HG02678 (cell line): ENCODE data around the gene CYP20A1.
"Not testable (repeated sequence)": the region's sequence is repeated elsewhere in the genome, so short reads cannot be mapped to it uniquely, and the experiment has no call there.

Source experiments
- ATAC-seq: cut with Tn5 transposase; IDR thresholded peaks from one replicate; pipeline ENCODE4 v1.9.1; 2021; ENCODE audit warnings: mild to moderate bottlenecking, moderate library complexity; ENCODE audit not compliant: unreplicated experiment

Gene CYP20A1

DNA sequence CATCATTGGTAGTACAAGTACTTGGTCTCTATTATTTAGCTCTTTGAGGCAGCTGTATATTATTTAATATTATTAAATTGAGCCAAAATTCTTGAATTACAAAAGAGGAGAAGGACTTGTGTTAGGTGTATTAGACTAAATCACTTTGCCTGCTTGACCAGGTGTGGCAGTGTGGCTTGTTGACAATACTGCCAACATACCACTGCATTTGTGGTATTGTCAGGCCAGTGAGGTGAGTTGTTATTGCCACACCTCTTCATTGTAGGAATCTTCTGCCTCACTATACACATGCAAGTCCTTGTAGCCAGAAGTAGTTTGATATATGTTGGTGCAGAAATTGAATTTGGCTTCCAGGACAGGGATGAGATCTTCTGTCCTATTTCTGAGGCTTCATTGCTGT is 40.5 kb downstream of the CYP20A1 start:
- ATAC-seq, result no peak

DNA sequence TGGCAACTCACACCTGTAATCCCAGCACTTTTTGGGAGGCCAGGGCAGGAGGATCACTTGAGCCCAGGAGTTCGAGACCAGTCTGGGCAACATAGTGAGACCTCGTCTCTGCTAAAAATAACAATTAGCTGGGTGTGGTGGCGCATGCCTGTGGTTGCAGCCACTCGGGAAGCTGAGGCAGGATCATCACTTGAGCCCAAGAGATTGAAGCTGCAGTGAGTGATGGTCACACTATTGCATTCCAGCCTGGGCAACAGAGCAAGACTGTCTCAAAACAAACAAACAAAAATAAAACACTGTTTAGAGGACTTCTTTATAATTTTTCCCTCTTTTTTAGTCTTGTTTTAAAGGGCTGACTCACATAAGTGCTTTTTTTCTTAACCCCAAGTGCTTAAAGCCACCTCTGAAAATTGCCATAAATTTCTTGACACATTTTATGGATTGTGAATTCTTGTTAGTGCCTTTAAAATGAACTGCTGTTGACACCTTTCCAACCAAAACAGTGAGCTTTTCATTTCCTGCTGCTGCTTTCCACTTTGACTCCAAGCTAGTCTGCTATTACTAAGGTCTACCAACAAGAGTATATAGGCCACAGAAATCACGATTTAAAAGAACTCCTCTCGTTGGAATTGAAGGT is 41.7 kb downstream of the CYP20A1 start:
- no peak for ATAC-seq

DNA sequence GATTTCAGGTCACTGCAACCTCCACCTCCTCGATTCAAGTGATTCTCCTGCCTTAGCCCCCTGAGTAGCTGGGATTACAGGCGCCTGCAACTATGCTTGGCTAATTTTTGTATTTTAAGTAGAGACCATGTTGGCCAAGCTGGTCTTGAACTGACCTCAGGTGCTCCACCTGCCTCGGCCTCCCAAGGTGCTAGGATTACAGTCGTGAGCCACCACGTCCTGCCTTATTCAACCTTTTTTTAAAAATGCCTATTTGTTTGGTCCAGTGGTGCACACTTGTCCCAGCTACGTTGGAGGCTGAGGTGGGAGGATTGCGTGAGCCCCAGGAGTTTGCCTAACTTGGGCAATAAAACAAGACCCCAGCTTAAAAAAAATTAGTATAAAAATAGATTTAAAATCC is 43.3 kb downstream of the CYP20A1 start:
- ATAC-seq, result no peak

DNA sequence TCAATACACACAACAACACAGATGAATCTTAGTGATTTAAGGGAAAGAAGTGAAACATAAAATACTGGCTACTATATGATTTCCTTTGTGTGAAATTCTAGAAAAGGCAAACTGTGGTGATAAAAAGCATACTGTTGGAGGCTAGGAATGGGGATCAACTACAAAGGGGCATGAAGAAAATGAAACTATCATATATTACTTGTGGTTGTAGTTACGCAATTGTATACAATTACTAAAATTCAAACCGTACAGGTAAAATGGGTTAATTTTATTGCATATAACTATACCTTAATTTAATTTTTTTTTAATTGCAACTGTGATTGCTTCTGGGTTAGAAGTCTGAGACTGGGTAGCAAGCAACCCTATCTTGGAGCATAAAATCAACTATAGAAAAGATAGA is 47.7 kb downstream of the CYP20A1 start:
- no peak for ATAC-seq

DNA sequence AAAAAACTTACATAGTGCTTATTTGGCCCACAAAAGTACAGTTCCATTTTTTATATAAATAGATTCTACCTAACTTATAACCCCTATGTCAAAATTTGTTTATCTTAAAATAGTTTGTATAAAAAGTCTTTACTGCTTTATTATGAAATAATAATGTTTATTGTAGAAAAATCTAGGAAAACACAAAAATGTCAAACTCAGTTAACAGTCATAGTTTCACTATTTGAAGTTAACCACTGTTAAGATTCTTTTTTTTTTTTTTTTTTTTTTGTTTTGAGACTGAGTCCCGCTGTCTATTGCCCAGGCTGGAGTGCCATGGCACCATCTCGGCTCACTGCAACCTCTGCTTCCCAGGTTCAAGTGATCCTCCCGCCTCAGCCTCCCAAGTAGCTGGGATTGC is 62.8 kb downstream of the CYP20A1 start:
- no peak for ATAC-seq

DNA sequence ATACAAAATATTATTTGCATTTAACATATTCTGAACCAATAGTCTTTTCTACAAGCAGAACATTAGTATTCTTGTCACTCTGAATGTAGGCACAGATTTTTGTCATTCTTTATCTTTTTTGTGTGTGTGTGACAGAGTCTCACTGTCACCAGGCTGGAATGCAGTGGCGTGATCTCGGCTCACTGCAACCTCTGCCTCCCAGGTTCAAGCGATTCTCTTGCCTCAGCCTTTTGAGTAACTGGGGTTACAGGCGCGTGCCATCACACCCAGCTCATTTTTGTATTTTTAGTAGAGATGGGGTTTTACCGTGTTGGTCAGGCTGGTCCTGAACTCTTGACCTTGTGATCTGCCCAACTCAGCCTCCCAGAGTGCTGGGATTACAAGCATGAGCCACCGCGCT is 63.8 kb downstream of the CYP20A1 start:
- not testable (repeated sequence) for ATAC-seq

DNA sequence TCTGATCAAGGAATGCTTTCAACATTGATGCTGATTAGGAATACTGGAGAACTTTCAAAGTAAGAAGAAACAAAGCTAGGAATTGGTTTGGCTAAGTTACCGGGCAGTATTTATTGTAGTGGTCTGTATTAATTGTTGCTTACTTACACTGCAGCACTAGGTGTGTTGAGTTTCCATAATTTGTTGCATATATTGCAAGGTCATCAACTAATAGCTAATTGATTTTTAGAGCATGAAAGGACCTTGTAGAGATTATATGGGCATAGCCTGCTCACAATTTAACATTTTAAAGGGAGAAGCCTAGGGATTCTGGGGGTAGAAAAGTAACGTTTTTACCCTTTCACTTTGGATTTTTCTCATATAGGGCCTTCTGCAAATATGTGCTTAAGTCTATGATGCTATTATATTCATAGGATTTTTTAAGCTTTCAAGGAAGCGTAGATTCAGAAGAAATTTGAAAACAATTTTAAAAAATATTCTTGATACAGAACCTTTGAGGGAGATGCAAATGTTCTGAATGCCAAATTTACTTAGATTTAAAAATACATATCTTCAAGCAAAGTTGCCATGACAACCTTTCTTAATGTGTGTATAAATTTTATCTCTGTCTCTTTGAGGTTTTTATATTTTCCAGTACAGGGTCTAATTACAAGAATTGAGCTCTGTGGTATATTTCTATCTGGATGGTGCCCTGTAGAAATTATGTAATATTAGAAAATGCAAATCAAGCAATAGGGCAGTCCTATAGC is 72.0 kb downstream of the CYP20A1 start:
- ATAC-seq, result no peak

DNA sequence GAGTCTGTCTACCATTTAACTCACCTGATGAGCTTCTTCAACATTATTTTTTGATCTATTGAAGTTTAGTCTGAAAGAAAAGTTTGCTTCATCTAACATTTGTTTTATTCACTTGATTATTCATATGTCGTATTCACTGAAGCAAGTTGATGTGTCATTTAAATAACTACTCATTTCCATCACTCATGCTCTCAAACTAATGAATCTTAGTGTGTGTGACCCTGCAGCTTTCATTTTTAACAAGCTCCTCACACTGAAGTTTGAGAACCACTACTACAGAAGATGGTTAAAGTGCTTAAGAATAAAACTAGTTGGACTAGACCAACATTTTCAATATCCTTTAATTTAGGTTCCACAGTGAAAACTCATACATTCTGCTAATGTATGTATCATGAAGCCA is 87.5 kb downstream of the CYP20A1 start:
- ATAC-seq, result no peak

DNA sequence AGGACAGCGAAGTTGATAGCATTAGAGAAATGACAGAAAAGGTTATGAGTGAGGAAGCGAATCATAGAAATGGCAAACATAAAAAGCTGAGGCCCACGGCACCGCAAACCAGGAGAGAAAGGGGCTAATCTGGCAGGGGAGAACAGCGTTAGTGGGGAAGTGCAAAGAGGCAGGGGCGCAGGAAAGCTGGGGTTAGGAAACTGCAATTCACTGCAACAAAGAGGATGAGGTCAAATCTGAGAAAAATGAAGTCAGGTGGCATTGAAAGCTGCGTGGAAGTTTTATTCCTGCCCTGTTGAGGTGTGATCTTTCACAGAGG is 88.7 kb downstream of the CYP20A1 start:
- ATAC-seq, result peak; percentile 10

DNA sequence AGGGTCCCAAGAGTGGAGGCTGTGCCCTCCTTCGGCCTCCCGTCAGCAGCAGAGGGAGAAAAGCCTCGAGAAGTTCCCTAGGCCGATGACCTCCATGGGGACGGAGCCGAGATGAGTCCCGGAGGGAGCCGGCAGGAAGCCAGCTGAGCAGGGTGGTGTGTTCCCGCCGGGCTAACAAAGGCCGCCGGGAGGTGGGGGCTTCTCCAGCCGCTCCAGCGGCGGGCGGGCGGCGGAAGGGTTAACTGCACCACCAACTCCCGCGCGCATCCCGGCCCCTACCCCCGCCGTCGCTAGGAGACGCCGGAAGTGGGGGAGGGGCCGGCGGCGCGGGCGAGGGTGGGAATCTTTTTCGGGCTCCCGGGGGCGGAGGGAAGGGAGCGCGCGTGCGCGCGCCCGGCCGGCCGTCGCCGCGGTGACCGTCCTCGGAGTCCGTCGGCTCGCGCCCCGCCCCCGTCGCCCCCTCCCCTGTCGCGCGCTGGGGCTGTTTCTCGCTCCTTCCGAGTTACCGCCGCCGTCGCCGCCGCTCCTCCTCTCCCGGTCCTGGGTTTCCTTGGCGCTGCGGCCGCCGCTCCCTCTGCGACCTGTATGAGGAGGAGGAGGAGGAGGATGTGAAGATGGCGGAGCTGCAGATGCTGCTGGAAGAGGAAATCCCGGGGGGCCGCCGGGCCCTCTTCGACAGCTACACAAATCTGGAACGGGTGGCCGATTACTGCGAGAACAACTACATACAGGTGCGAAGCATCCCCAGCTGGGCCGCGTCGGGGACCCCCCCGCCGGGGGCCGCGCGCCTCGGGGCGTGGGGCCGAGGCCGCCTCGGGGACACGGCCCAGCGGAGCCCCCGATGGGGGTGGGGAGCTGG is 89.3 kb downstream of the CYP20A1 start, which contains the start of gene ABI2:
Gene ABI2, plus strand, starts transcription at position 494 of the 859 bp plus-strand sequence. Its CDS starts 121 bp downstream, at position 615.
- peak; percentile 73 for ATAC-seq

DNA sequence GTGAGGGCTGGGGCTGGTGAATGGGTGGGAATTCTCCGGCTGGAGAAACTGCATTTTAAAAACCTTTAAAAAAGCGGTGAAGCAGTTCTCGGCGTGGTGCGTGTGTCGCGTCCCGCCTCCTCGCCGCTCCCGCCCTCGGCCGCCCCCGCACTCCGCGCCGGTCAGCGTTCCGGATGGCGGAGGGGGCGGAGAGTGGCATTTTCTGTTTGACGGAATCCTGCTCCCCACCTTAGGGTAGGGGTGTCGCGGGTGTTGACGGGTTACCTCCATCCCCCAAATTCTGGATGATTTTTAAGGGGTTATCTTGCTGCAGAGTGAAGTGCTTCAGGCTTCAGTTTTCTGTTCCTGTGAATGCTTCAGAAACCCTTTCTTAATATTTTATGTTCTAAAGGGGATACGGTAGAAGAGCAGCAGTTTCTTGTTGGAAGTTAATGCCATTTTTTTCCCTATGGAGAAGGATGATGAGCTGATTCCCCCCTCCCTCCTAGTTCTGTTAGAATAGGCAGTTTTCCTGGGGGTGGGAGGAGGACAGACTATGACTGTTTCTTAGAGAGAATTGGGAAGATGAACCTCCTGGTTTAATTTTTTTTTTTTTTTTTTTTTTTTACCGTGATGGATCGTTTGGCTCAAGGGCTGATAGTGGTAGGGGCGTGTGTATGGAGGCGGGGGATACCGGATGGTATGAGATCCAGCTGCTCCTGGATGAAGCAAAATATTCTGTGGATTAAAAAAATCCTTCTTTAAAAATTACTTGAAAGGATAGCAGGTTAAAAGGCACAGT is 90.1 kb downstream of the CYP20A1 start:
- ATAC-seq, result peak; percentile 56

DNA sequence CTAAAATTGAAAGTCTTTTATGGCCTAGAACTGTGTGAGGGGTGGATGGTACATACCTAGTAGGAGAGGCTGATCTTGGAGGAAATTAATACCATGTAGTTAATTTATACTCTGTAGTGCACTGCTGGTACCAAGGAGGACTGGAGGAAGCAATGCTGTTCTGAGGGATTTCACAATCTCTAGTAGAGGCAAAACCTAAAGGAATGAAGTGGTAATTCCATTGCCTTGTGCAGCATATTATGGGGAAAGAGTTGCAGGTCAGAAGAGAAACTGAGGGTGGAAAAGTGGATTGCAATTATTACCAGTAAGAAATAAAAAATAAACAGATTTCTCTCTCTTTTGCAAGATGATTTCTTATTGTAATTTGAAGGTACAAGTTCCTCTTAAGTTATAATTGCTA is 91.6 kb downstream of the CYP20A1 start:
- ATAC-seq, result no peak

DNA sequence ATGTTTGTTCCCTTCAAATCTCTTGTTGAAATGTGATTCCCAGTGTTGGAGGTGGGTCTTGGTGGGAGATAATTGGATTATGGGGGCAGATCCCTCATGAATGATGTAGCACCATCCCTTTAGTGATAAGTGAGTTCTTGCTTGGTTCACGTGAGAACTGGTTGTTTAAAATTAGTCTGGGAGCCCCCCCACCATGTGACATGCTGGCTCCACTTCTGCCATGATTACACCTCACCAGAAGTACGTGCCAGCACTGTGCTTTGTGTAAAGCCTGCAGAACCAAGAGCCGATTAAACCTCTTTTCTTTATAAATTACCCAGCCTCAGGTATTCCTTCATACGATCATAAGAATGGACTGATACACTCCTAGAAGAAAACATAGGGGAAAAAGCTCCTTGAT is 99.5 kb downstream of the CYP20A1 start:
- no peak for ATAC-seq

DNA sequence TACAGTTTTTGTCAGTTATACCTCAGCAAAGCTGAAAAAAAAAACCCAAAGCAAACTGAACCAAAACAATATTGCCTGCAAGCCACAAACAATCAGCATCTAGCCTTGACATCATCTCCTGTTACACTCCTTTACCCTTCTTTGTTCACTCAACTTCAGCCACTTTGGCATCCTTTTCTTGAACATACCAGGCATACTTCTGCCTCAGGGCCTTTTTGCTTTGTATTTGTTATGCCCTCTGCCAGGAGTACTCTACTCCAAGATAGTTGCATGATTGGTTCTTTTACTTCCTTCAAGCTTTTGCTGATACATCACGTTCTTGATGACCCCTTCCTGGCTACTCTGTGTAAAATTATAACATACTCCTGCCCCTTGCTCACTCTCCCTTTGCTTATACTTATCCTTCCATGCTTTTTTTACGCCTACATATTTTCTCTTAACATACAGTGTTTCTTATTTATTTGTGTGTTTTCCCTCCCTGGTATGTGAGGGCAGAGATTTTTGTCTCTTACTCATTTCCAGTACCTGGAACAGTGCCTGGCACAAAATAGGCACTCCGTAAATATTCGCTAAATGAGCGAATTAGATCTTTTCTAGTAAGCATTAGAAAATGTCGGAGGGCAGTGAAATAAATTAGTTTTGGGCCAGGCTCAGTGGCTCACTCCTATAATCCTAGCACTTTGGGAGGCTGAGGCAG is 102.1 kb downstream of the CYP20A1 start:
- ATAC-seq, result no peak

DNA sequence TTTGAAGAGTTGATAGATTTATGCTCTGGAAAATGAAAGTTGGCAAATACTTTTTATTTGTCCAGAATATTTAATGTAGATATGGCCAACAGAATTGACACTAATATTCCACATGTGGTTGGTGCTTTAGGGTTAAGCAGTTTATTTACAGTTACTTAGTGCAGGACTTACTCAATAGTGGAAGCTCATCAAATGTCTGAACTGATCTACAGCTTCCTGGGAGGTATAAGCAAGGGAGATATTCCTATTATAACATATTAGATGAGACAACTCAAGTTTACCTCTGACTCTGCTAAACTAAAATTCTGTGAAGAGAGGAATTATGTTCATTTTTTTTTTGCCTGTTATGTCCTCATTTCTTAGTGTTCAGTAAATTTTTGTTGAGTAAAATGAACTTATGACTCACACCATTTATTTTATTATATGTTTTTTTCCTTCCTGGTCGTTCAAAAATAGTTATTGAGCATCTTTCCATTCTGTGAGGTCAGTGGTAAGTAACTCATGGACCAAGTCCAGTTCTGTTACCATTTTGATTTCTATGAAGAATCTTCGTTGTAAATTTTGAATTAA is 103.0 kb downstream of the CYP20A1 start:
- ATAC-seq, result no peak

DNA sequence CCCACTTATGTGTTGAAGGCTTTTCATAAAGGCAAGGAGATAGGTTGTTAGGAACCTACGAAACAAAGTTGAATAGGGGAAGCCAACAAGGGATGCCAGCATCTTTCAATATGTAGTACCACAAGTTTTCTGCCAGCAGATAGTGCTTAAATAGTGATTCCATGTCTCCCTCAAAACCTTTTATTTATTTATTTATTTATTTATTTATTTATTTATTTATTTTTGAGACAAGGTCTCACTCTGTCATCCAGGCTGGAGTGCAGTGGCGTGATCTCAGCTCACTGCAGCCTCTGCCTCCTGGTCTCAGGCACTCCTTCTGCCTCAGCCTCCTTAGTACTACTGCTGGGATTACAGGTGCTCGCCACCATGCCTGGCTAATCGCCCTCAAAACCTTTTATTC is 103.6 kb downstream of the CYP20A1 start:
- not testable (repeated sequence) for ATAC-seq

DNA sequence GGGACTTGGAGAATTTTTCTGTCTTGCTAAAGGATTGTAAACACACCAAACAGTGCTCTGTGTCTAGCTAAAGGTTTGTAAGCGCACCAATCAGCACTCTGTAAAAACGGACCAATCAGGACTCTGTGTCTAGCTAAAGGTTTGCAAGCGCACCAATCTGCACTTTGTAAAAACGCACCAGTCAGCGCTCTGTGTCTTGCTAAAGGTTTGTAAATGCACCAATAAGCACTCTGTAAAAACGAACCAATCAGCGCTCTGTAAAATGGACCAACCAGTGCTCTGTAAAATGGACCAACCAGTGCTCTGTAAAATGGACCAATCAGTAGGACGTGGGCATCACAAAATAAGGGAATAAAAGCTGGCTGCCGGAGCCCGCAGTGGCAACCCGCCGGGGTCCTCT is 105.8 kb downstream of the CYP20A1 start:
- no peak for ATAC-seq

DNA sequence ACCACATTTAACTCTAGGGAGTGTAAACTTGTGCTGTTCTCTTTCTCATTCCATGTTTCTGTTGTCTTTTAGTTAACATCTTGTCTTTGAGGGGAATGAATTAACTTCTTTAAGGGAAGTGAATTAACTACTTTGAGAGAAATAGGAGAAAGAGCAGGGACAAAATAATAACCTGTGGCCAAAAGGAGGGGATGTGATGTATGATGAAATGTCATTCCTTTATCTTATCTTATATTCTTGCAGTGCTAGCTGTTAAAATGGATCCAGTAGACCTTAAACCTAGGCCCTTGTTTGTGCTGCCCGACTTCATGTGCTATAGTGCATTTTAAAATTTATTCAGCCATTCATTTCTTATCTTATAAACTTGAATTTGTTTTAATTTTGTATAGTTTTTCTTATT is 107.8 kb downstream of the CYP20A1 start:
- no peak for ATAC-seq

DNA sequence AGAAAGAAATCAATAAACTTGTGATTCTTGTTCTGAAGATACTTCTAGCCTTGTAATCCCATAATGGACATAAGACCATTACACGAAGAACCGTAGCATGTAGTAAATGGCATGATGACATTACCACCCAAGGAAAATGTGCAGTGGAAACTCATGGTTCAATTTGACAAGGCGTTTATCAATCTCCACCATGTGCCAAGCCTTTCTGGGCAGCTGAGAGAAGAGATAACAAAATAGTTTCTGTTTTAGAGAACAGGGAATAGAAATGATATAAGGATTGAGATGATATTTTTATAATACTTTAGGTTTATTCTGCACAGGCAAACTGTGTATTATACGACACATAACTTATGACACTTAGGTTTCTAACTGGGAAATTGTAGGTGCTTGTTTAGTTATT is 108.6 kb downstream of the CYP20A1 start:
- no peak for ATAC-seq

DNA sequence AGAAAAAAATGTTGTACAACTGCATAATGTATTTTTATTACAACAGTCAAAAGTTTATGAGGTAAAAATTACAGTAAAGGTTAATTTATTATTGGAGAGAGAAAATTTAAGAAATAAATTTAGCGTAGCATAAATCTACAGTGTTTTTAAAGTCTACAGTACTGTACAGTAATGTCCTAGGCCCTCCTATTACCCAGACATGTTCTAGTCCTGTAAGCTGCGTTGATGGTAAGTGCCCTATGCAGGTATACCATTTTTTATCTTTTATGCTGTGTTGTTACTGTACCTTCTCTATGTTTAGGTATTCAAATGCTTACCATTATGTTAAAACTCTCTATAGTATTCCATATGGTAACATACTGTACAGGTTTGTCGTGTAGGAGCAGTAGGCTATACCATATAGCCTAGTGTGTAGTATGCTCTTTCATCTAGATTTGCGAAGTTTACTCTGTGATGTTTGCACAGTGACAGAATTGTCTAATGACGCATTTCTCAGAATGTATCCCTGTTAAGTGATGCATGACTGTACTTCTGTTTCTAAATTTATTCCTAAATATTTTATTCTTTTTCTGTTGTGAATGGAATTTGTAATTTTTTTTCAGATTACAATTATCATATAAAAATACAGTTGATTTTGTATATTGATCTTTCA is 113.9 kb downstream of the CYP20A1 start:
- no peak for ATAC-seq
